Skin epidermis (tissue), 12 donors: ENCODE results near the gene SYMPK.
A peak's percentile ranks its signal among the peaks of the same experiment; 100 is the strongest.

Source experiments
- H3K27ac ChIP-seq, 21 experiments: fragments of 200-600 bp; sonication (generic) in 11 of 21; one replicate each; pipeline ENCODE4 v1.5.0; 2020; ENCODE audit warnings: mild to moderate bottlenecking in 3 of 21, inconsistent platforms in 2 of 21, moderate library complexity in 2 of 21
- H3K4me3 ChIP-seq, 7 experiments: fragments of 200-600 bp; sonication (generic) in 2 of 7; one replicate each; pipeline ENCODE4 v1.5.0; 2020; ENCODE audit warnings: inconsistent platforms in 2 of 7, mild to moderate bottlenecking in 2 of 7, moderate library complexity in 1 of 7

Gene SYMPK

DNA sequence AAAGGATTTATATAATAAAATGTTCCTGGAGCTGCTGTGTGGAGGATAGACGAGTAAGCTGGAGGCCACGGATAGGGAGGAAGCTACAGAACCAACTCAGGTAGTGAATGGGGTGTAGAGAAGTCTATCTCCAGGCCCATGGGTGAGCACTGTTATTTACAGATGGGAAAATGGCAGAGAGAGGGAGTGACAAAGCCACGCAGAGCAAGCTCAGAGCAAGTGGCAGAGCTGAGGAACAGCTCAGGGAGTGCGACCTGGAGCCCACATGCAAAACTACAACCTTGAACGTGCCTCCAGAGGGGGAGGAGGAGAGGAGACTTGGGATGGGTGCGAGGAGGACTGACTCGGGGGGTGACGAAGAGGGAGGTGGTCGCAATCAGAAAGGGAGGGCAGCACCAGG, 34.4 kb downstream of the SYMPK start:
- Histone ChIP-seq H3K4me3 (no peak overlapping the region), H3K27ac (no peak overlapping the region)

DNA sequence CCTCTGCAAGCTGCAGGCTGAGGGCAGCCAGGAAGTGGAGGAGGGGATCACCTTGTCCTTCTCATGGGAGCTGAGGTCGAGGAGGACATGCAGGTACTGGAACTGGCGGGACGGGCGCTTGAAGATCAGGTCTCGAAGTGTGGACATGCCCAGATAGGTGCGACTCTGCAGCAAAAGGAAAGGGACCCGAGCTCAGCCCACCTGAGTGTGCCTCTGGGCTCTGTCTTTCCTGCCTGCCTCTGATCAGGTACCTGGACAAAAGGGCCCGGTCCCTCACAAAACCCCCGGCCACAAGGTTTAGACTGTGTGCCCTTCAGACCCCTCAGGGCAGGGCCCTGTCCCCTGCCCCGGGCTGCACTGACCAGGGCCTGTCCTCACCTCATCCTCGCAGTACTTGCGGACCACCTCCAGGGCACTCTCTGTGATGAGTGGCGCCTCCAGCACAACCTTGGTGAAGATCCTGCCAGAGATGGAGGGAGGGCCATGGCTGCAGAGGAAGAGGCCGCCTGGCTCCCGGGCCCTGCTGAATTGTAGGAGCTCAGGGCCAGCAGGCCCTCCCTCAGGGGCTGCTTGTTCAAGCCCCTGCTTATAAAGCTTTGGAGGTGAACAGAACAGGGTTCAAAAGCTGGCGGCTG, 35.4 kb downstream of the SYMPK start:
- no peak overlapping the region for H3K4me3 ChIP-seq
- no peak overlapping the region for H3K27ac ChIP-seq

DNA sequence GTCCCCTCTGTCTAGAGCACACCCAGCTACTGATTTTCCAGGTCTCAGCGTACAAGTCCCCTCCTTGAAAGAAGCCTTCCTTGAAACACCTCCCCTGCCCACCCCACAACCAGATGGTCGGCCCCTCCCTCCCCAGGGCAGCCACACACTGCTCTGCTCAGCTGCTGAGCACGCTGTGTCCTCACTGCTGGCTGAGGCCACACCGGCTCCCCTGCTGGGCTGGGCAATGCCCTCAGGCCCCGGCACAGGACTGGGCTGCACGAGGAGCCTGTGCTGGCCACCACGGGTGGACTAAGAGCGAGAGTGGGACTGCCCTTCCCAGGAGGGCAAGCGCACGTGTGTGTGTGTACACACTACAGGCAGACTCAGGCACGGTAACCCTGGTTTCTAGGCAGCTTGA, 36.0 kb downstream of the SYMPK start:
- Histone ChIP-seq H3K4me3 (no peak overlapping the region), H3K27ac (no peak overlapping the region)

DNA sequence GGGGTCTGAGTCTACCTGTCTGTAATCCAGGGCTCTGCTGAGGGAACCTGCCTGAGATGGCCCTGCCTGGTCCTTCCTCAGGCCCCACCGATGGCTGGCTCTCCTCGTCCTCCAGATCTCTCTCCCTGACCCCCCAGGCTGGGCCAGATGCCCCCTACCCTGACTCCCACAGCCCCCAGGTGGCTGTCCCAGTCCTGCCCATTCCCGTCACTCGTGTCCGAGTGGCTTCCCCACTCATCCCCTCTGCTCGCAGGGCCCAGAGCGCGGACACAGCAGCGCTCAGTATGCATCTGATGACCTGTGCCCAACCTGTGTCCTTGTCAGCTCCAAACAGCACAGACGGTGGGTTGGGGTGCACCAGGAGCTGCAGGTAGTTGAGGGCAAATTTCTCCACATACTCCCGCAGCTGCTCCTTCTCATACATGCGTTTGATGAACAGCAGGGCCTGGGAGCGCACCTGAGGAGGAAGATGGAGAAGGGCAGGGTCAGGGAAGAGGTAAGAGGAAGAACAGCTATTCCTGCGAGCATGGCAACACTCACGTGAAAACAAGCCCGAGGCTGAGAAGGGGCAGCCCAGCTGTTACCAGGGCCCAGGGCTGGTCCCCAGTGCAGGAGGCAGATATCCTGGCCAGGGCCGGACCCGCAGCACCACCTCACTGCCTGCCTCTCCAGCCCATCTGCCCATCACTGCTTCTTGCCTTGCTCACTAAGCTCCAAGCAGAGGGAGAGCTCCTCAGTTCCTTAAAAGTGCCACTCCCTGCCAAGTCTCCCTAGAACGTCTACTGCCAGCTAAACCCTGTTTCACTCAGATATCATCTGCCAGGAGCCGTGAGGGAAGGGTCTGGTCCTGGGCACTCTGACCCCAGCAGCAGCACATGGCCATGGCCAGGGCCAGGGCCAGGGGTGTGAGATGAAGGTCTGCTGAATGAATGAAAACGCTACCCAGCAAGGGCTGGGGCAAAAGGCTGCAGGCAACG, 36.7 kb downstream of the SYMPK start:
- H3K27ac ChIP-seq, result no peak overlapping the region

DNA sequence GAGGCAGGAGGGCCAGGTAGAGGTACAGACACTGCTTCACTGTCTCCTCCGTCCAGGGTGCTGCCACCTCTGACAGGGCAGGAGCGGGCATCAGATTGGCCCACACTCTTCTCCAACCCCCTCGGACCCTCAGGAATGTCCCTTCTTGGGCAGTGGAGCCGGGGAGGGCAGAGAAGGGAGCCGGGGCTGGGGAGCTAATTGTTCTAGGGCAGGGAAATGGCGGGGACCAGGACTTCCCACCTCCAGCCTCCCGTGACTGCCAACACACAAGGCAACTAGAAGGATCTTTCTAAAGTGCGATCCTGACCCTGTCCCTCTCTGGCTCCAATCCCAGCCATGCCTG, 37.7 kb downstream of the SYMPK start:
- H3K4me3 ChIP-seq, result no peak overlapping the region
- H3K27ac ChIP-seq, result no peak overlapping the region

More for the DNA sequence above, 36.7 kb downstream of the SYMPK start:
- H3K4me3 ChIP-seq, result no peak overlapping the region

DNA sequence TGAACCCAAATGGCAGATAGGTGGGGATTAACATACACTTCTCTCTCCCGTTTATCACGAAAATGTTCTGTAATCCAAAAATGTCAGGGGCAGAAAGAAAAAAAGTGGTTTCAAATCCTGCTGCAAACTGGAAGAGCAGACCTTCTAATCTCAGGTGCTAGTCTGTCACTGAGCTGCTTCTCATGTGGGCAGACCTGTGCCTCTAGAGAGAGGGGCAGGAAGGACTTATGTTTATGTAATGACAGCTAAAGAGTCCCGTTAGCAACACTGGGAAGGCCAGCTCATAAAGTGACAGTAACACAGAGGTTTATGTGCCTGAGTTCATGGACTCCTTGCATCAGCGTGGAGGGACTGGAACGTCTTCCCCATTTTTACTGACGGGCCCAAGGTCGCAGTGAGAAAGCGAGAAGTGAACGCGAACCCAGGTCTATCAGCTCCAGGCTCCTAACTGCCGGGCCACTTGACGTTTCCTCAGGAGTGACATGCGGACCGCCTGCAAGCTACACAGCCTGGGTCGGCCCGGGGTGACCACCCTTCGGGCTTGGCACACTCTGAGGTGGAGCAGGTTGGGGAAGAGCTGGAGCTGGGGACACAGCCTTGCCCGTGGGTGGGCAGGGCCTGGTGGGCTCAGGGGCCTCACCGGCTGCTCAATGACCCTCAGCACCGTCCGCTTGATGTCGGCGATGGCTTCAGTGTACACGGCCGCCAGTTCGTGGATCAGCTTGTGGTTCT, 38.2 kb downstream of the SYMPK start:
- H3K4me3 ChIP-seq, result no peak overlapping the region
- H3K27ac ChIP-seq, result no peak overlapping the region

DNA sequence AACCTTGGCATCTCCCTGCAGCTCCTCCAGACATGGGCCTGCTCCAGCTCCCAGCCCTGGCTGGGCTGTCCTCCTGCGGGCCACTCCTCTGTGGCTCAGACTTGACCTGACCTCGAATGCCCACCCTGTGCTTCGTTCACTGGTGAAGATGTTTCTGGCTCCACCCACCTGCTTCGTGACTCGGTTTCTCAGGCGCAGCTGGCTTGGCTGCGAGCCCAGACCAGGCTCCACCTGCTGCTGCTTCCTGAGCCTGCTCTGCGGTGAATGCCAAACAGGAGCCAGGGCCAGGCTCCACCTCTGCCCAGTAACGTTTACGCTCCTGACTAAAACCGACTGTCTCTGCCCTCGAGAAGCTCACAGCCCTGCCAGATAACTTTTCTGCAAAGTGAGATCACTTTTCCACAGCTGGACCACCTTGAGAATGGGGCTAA, 38.9 kb downstream of the SYMPK start:
- Histone ChIP-seq H3K27ac (no peak overlapping the region), H3K4me3 (no peak overlapping the region)

DNA sequence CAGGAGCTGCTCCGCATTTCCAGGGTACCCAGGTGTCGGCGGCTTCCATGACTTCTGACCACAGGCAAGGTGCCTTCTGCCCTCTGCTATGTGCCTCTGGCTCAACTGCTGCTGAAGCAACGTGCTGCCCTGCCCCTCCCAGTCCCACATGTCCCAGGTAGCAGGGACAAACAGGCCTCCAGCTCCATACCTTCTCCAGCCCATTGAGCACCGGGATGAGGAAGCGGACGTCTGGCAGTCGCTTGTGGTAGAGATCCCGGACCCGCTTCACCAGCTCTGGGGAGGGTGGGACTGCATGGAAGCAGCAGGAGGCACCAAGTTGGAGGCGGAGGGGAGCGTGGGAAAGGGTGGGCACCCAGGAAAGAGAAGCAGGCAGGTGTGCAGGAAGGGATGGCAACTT, 39.8 kb downstream of the SYMPK start:
- Histone ChIP-seq H3K4me3 (no peak overlapping the region), H3K27ac (no peak overlapping the region)

DNA sequence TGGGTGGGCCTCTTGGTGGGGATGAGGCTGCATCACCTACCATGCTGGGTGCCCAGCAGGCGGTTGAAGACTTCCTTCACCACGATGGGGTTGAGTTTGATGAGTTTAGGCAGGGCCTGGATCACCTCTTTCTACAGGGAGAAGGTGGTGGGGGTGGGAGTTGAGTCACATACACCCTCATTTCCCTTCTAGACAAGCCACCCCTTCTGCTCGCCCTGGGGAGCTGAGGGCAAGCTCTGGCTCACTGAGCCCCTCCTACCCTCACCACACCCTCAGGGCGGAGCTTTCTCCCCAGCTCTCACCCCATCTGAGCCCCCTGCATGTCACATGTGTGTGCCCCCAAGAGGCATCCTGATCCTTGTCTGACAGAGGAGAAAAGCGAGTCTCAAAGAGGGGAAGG, 40.2 kb downstream of the SYMPK start:
- Histone ChIP-seq H3K4me3 (no peak overlapping the region), H3K27ac (no peak overlapping the region)

DNA sequence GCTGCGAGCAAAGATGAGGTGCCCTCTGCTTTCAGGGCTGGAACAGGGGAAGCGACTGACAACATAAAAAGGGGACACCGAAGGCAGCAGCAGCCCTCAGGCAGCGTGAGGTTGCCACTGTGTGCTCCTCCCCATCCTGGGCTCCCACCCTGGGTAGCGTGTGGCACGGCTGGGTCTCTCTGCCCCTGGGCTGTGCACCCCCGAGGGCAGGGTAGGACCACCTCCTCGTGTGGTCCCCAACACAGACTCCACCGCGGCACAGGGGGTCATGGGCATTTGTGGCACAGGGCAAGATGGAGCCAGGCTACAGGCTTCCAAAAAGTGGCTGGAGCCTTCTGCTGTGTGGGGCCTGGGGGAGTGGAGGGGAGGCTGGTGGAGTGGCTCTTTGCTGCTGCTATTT, 41.4 kb downstream of the SYMPK start:
- H3K27ac ChIP-seq, result no peak overlapping the region
- no peak overlapping the region for H3K4me3 ChIP-seq

DNA sequence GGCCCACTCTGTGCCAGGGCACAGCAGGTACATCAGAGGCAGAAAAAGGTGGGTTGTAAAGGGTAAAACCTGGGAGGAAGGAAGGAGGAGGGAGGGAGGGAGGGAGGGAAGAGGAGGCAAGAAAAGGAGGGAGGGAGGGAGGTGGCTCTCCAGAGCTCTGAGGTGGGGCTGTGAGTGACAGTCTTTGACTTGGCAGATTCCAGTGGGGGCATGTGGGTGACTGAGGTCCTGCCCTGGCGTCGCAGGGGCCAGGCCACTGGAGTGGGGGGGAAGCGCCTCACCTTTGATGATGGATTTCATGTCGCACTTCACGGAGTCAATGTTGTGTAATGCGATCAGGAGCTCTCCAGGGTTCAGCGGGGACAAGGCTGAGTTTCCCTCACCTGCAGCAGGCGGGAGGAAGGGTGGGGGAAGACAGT, 41.8 kb downstream of the SYMPK start:
- Histone ChIP-seq H3K27ac (no peak overlapping the region), H3K4me3 (no peak overlapping the region)

DNA sequence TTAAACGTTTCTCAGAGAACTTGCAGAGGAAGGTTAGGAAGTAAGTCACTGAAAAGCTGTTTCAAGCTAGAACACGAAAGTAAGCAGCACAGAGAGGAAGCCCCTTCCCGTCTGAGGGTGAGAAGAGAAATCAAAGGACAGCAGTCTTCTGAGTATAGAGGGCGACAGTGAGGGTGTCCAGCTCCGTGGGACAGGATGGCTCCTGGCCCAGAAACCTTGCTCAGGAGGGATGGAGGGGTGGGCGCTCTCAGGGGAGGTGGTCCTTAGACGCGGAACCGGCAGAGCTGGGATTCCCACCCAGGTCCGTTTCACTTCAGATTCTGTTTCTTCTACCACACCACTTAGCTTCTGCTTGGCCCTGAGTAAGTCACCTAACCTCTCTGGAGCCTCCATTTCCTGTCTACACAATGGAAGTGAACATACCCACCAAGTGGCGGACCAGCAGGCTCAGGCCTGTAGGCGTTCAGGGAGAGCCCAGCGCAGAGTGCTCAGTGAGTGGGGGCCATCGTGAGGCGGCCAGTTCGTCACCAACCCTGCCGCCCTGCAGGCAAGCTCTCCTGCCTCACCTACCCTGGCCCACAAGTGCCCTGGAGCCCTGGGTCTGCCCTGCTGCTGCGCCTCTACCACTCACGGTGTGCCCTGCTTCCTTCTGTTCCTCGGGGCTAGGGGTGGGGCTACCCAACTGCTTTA, 42.4 kb downstream of the SYMPK start:
- no peak overlapping the region for H3K4me3 ChIP-seq

DNA sequence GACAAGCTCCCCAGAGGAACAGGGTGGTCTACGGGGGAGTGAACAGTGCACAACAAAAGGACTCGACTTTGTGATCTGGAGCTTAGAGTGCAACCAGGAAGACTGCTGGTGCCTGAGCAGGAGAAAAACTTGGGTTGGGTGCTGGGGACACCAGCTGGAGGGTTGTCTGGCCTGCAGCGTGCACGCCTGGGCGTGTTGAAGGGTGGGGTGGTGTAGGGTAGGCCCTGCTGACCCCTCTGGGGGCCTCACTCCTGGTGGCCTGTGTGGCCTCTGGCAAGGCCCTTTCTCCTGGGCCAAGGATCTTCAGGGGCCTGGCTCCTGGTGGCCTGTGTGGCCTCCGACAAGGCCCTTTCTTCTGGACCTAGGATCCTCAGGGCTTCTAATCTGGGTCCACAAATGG, 43.2 kb downstream of the SYMPK start:
- no peak overlapping the region for H3K27ac ChIP-seq
- no peak overlapping the region for H3K4me3 ChIP-seq

More for the DNA sequence above, 42.4 kb downstream of the SYMPK start:
- H3K27ac ChIP-seq, result no peak overlapping the region

DNA sequence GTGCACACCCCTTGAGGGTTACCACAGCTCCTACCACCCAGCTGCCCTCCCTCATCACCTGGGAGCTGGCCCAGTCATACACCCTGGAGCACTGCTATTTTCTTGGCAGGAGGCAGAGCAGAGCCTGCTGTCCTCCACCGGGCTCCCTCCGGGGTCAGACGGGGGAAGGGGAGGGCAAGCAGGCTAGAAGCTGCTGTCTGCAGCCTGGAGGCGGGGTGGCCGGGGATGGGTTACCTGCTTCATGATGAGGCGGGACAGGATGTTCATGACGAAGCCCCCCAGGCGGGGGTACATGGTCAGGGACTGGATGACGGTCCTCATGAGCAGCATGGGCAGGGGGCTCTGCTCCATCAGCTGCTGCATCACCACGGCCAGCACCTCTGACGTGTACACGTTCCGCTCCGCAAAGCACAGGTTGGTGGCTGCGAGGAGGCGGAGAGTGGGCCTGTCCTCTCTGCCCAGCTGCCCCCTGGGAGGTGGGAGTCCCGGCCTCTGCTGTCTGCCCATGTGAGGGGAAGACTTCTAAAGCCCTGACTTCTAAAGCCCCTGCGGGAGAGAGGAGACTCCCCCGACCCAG, 45.1 kb downstream of the SYMPK start:
- H3K27ac ChIP-seq, result no peak overlapping the region
- no peak overlapping the region for H3K4me3 ChIP-seq

DNA sequence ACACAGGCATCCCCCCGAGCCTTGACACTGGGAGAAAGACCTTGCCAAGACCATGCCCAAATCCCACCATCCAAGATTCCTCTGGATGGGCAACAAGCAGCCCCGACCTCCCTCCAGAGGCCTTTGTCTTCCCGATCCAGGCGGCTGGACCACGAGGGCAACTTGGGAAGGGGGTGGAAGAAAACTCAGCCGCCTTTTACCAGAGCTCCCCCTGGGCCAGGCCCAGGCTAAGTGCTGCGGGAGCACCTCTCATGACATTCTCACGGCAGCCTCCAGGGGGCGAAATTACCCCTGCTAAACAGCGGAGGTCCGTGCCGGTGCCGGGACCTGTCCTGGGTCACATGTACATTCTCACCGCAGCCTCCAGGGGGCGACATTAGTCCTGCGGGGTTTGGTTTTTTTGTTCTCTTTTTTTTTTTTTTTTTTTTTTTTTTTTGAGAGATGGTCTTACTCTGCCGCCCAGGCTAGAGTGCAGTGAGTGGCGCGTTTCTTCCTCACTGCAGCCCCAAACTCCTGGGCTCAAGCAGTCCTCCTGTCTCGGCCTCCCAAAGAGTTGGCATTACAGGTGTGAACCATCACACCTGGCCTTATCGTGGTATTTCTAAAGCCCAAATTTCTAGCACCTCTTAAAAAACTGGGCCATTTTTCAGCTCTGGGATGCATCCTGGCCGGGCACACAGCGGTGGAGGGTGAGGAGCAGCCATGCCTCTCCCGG, 45.8 kb downstream of the SYMPK start:
- no peak overlapping the region for H3K27ac ChIP-seq
- H3K4me3 ChIP-seq, result no peak overlapping the region

DNA sequence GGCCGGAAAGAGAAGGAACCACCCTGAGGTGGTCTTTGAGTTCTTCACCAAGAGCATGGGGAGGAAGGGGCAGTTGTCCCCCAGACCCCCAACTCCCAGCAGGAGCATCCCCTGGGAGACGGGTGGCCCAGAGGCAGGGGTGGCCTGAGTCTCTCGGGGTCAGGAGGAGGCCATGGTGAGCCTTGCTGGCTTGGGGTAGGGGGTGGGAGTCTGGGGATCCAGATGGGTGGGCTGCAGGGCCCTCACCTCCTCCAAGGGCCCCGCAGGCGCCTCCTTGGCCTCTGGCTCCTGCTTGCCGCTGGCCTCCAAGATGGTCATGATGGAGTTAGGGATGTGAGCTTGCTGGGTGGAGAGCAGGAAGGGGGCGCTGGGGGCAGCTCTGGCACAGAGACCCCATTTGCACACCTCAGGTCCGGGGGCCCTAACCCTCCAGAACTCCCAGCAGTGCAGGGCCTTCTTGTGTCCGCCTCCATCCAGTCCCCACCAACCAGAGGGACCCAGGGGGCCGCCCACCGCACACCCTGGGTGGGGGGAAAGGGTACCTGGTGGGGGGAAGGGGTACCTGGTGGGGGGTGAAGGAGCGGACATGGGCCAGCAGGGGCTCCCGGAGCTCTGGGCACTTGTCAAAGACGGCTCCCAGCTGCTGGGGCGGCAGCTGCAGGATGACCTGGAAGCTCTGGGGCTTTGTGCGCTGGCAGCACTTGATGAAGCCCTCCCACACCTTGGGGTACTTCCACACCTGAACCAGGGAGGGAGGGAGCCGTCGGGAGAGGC, 46.5 kb downstream of the SYMPK start:
- no peak overlapping the region for H3K27ac ChIP-seq
- no peak overlapping the region for H3K4me3 ChIP-seq

DNA sequence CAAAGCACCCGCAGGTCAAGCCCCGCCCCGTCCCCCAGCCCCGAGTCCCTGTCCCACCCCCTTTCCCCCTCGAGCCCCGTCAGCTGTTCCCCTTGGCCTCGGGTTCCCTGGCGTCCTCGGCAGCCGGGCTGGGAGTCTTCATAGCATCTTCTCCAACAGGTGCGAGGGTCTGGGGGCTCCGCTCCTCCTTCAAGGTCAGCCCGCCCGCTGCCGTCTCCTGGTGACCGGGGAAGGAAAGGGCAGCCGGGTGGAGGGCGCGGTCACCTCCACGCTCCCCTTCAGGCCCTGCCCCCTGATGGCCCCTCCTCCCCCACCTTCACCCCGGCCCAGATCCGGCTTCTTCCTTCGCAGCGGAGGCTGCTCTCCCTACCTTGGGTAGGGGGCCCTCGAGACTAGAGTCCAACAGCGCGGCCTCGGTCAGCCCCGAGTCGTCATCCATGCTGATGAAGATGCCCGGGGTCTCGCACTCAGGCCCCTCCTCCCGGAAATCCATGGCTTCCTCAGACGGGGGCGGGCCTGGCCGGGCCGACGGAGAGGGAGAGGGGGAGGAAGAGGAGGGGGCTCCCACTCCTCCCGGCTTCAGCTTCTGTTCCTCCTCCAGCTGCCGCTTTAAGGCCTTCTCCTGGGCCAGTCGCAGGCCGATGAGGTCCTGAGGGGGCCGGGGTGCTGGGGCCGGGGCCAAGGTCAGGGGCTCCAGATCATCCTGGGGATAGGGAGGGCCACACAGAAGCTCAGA, 47.3 kb downstream of the SYMPK start:
- H3K4me3 ChIP-seq, result peak overlapping the region in 3 of 7 experiments; percentile 1 to 18 (median 11)
- H3K27ac ChIP-seq, result no peak overlapping the region
